GM19099 (cell line): ENCODE results near the gene CHRDL2.

Source experiments
- POLR2A ChIP-seq: IDR thresholded peaks from 3 replicates; pipeline ENCODE4 v1.6.1; 2011; ENCODE audit warnings: low read depth; ENCODE audit not compliant: insufficient read length; ENCODE audit errors: extremely low read depth

The CHRDL2 gene

DNA sequence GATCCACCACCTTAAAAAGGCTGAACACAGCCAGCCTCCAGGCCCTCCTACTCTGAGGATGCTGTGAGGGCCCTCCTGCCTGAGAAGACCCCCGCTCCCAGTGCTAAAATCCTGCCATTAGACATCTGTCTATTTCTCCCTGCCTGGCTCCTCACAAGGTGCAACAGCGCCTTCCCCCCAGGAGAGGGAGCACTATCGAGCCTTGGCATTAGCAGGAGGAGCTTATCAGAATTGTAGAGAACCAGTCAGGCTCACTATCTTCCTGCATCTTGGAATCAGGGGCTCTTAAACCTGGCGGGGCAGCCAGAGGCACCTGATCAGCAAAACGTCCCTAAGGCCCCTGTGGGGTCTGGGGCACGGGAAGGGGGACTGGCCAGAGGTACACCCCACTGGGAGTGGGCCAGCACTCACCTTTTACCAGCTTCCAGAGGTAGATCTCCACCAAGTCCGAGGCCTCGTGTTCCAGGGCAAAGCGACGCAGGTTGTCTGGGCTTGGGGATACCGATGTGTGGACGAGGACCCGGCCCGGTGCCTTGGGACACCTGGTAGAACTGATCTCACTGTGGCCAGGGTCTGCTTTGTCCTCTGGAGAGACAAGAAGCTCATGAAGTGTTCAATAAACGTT, 28.7 kb downstream of the CHRDL2 start:
- TF ChIP-seq POLR2A, result no peak

DNA sequence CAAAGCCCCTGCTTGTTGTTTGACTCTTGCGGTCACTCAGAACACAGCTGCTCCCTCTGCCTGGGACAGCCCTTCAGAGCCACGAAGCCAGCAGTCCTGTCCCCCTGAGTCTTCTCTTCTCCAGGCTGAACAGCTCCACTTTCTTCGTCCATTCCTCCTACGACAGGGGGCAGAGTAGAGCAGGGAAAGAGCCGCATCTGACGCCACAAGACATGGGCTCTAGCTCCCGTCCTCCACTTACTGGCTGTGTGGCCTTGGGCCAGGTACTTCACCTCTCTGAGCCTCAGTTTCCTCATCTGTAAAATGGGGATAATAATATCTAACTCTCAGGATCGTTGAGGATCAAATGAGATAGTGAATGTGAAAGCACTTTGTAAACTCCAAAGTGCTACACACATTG, 29.9 kb downstream of the CHRDL2 start:
- no peak for TF ChIP-seq POLR2A

DNA sequence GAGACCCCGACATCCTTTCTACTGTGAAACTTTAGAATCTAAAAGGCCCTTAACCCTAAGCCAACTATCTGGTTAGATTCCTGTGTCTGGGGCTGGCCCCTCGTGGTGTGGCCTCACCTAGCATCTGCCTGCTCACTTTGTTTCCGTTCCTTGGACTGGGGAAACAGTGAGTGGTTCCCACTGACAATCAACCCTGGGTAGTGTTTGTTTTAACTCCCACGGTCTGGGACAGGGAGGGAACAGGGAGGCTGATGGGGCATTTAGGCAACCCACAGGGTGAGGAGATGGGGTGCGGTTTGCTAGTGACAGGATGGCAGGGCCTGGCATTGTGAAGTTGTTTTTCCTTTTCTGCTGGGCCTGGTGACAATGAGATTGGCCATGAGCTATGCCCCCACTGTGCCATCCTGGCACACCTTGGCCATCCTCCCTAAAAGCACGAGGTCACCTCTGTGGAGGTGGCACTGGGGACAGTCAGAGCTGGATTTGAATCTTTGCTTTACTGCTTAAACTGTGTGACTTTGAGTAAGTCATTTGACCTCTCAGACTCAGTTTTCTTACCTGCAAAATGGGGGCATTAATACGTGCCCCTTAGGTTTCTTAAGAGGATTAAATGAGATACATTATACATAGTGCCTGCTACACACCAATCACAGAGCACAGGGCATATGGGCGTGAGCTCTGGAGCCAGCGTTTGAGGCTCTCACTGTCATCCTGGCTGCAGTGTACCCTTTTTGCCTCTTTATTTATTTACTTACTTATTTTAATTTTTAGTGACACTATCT, 31.4 kb downstream of the CHRDL2 start:
- TF ChIP-seq POLR2A, result no peak

DNA sequence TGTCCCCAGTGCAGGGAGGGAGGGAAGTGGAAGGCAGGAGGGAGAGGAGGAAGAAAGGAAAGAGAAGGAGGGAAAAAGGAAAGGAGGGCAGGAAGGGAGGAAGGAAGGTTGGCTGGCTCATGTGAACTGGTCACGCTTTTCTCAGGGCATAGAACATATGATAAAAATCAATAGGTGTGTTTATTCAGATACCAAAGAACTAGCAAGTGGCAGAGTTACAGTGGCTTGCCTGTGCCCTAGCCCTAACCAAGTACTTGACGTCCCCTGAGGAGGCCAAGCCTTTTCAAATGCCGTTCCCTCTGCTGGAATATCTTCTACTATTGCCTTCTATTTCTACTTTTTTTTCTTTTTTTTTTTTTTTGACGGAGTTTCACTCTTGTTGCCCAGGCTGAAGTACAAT, 33.5 kb downstream of the CHRDL2 start:
- no peak for TF ChIP-seq POLR2A

DNA sequence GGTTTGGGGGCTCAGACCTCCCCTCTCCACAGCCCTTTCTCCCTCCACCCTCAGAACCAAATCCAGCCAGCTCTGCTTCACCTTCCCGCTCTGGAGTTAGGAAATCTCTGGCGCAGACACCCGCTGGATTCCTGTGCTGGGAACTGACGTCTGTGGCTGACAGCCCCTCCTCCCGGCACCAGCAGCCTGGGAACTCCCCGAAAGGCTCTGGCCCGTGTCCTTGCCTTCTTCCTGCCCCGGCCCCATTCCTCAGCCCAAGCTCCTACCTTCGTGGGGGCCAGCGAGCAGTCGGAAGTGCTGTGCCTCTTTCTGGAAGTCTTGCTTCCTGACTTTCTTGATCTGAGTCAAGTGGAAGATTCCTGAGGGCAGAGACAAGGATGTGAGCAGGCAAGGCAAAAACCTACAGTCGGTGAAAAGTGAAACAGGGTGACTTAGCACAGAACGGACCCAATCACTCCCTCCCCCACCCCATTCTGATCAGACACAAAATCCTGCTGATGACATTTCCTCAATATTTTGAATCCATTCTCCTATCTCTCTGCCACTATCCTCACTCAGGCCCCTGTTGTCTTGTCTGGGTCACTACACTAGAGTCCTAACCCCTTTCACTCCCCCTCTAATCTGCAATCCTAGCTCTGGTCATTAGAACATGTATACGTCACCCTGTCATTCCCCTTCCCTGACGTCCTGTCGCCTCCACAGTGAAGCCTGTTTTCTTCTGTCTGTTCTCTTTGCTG, 34.1 kb downstream of the CHRDL2 start:
- TF ChIP-seq POLR2A, result no peak

DNA sequence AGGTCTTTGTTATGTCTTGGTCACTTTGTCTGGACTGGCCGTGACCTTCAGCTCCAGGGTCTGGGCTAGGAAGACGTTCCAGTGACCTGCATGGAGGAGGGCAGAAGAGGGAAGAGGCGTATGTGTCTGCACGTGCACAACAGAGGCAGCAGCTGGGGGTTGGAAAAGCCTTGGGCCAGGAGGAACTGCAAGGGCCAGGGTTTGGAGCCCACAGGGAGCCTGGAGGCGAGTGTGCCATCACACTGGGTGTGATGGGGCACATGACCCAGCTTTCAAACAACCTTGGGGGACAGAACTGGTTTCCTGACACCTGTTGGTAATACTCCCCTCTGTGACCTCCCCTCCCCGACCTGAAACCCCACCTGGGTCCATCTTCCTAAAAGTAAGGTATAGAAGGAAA, 34.7 kb downstream of the CHRDL2 start:
- TF ChIP-seq POLR2A, result no peak

DNA sequence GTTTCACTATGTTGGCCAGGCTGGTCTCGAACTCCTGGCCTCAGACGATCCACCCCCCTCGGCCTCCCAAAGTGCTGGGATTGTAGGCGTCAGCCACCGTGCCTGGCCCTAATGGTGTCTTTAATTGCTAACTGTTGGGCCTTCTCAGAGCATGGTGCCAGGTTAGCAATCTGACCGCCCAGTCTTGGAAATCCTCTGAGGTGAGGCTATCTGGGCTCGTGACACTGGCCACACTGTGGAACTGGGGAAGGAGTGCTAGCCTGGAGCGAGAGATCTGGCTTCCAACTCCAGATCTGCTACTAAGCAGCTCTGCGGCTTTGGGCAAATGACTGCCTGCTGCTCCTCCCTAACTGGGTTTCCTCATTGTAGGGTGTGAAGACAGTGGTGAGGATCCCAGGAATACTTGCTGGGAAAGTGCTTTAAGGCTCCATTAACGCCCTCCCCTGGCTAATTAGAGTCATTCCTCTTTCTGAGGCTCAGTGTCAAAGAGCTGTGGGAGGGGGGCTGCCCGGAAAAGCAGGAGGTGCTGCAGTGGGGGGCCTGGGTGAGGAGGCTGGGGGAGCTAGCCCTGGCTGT, 35.4 kb downstream of the CHRDL2 start:
- no peak for TF ChIP-seq POLR2A

DNA sequence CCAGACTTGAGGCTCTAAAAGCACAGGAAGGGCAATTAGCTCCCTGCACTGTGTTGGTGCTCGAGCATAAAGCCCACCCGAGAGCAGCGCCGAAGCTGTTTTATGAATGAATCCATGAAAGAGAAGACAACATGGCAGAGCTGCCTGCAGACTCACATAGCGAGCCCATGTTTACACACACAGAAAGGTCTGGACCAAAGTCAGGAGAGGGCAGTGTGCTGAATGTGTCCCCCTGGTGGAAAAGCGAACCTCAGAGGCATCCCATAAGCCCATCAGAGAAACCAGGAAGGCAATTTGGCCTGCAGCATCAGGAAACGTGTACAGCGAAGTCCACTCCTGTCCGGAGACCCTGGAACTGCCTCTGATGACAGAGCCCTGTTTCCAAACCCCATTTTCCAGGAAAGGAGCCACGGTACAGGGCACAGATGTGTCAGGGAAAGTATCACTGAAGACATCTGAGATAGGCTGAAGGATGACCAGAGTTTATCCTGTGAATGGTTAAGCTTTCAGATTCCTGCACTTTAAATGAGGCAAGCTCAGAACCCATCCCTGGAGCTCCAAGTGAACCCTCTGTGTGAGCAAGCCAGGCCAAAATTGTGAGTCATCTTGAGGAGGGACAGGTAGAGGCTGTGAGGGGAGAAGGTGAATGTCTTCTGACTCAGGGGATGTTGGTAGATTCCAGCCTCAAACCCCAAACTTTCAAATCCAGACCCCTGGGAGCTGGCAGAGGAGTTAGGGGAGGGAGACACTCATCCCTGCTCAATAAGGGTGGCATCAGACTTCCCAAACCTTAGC, 36.9 kb downstream of the CHRDL2 start:
- TF ChIP-seq POLR2A, result no peak

DNA sequence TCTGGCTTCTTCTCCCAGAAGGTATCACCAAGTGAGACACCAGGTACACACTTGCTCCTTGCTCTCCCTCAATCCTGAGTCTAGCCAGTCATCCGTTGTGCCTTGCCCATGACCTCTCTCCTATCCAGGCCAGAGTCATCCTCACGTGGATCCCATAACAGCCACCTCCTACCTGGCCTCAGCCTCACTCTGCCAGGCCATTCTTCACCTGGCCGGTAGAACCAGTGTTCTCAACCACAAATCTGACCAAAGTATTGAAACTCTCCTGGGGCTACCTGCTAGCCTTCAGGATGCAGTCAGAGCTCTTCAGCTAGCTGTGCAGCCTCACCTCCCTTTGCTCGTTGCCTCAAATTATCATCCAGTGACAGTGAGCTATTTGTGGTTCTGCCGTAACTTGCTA, 37.7 kb downstream of the CHRDL2 start:
- no peak for TF ChIP-seq POLR2A

DNA sequence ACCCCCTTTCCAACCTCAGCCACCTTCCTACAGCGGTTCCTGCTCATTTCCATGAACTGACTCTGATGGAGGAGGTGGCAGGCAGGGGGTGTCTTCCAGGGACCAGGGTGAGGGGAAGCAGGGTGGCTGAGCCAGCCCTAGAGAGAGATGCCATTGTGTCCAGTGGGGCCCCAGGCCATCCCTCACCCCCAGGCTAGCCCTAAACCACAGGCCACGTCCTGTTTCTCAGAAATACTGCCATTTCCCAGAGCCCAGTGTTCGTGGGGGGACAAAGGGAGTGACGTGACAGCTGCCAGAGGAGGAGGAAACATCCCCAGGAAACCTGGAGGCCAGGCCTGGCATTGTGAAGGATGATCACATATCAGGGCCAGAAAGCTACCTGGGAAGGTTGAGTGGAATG, 39.5 kb downstream of the CHRDL2 start:
- TF ChIP-seq POLR2A, result no peak

DNA sequence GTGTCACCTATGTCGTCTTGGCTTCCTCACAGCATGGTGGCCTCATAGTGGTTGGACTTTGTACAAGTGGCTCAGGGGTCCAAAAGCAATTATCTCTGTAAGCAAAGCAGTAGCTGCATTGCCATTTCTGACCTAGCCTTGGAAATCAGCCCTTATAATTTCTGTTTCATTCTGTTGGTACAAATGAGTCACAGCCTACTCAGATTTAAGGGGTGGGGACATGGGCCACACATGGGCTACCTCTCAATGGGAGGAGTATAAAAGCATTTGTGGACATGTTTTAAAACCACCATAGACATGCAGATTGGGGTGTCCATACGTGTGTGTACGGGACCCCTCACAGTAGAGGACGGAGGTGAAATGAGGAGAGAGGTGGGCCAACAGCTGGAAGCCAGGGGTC, 41.6 kb downstream of the CHRDL2 start:
- TF ChIP-seq POLR2A, result no peak

DNA sequence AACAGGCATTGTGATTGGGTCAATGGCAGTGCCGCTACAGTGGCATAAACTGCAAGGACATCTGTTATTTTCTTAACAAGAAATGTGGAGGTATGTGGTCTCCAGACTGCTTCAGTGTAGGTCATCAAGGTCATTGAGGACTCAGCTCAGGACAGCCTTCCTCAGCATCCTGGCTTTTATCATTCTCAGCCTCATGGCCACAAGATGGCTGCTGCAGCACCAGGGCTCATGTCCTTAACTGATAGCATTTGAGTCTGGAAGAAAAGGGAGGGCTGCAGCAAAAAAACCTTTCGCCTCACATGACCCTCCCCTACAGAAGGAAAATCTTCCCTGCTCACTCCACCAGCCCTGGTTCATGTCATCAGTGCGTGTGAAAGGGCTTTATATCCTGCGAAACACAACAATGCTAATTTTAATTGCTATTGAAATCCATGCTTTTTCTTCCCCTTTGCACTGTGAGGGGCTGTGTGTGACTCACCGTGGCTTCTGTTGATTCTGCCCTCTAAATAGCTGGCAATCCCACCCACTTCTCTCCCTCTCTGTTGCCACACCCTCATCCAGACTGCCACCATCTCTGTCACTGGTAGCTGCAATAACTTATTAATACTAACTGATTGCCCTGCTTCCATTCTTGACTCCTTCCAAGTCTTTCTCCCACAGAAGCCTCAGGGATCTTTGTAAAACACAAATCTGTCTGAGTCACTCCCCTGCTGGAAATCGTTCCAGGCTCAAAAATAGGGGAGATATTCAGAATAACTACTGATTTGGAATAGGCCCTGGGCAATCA, 43.8 kb downstream of the CHRDL2 start:
- TF ChIP-seq POLR2A, result no peak

DNA sequence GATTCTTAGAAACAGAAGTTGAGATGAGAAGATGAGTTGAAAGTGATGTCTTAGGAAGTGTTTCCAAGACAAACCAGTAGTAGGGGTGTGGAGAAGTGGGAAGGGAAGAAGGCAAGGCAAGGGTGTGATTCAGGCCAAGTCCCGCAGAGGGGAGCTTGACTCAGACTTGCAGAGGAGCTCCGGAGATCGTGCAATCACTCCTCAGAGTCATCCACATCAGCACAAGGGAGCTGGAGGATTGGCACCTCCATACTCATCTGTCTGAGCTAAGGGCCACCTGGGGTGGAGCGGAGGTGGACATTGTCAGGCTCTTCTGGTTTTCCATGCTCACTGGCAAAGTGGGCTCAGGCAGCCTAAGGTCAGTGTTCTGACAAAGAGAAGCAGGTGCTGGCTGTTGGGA, 44.4 kb downstream of the CHRDL2 start:
- no peak for TF ChIP-seq POLR2A

DNA sequence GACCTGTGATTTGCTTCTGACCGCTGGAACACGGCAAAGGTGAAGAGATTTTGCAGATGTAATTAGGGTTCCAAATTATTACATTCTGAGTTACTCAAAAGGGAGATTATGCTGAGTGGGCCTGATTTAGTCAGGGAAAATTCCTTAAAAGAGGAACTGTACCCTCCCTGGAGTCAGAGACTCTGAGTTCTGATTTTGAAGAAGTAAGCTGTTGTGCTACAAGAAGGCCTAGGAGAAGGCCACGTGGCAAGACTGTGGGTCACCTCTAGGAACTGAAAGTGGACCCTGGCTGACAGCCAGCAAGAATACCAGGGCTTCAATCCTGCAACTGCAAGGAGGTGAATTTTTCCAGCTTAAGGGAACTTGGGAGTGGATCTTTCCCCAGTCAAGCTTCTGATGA, 45.3 kb downstream of the CHRDL2 start:
- TF ChIP-seq POLR2A, result no peak
